Astrocyte (in vitro differentiated cells and primary cell): ENCODE measurements around the gene PLCG1. TPM values are rescaled to one million over a fixed set of nuclear protein-coding genes. Genes with fewer than 3 reads are reported as not detected.

ENCODE experiments used
- DNase-seq: peaks from one replicate; pipeline ENCODE4 v3.0.0-alpha.2; 2010; ENCODE audit warnings: low read depth
- FAIRE-seq: peaks from 2 replicates; lab custom pipeline; 2011; peaks lifted over from hg19 to GRCh38; lab: Jason Lieb, UNC
- H2AFZ ChIP-seq: 2 replicates; pipeline ENCODE4 v1.6.0; 2012; ENCODE audit warnings: low read depth, low read length, inconsistent platforms
- H3K27ac ChIP-seq: 2 replicates; pipeline ENCODE4 v1.5.1; 2011; ENCODE audit warnings: low read depth, low read length, inconsistent platforms
- H3K27me3 ChIP-seq: 2 replicates; pipeline ENCODE4 v1.6.0; 2011; ENCODE audit warnings: low read length, inconsistent platforms; ENCODE audit not compliant: insufficient read depth
- H3K36me3 ChIP-seq: 2 replicates; pipeline ENCODE4 v1.5.1; 2011; ENCODE audit warnings: low read length, inconsistent platforms; ENCODE audit not compliant: insufficient read depth
- H3K4me1 ChIP-seq: 2 replicates; pipeline ENCODE4 v1.5.1; 2011; ENCODE audit warnings: low read length, inconsistent platforms; ENCODE audit not compliant: insufficient read depth
- H3K4me2 ChIP-seq: 2 replicates; pipeline ENCODE4 v1.6.0; 2012; ENCODE audit warnings: low read length, inconsistent platforms
- H3K4me3 ChIP-seq: 2 replicates; pipeline ENCODE4 v1.5.1; 2011; ENCODE audit warnings: low read depth, mild to moderate bottlenecking, low read length, inconsistent platforms; ENCODE audit not compliant: insufficient read depth
- H3K79me2 ChIP-seq: 2 replicates; pipeline ENCODE4 v1.6.0; 2012; ENCODE audit warnings: mild to moderate bottlenecking, low read length, inconsistent platforms; ENCODE audit not compliant: insufficient read depth
- H3K9ac ChIP-seq: 2 replicates; pipeline ENCODE4 v1.6.0; 2012; ENCODE audit warnings: mild to moderate bottlenecking, low read length, inconsistent platforms
- H3K9me3 ChIP-seq: 2 replicates; pipeline ENCODE4 v1.5.1; 2012; ENCODE audit warnings: low read depth, mild to moderate bottlenecking, low read length, inconsistent platforms; ENCODE audit not compliant: insufficient read depth
- H4K20me1 ChIP-seq: 2 replicates; pipeline ENCODE4 v1.6.0; 2012; ENCODE audit warnings: low read length, inconsistent platforms; ENCODE audit not compliant: insufficient read depth
- H3K27ac Mint-ChIP-seq: one replicate; pipeline ENCODE4 v1.8.0; 2021; ENCODE audit warnings: mild to moderate bottlenecking, mixed read lengths; ENCODE audit not compliant: unreplicated experiment
- H3K27me3 Mint-ChIP-seq: one replicate; pipeline ENCODE4 v1.8.0; 2021; ENCODE audit warnings: low read depth, mixed read lengths; ENCODE audit not compliant: unreplicated experiment
- H3K36me3 Mint-ChIP-seq: one replicate; pipeline ENCODE4 v1.8.0; 2021; ENCODE audit warnings: low read depth, mixed read lengths; ENCODE audit not compliant: unreplicated experiment
- H3K4me1 Mint-ChIP-seq: one replicate; pipeline ENCODE4 v1.8.0; 2021; ENCODE audit warnings: low read depth, mixed read lengths; ENCODE audit not compliant: unreplicated experiment
- H3K4me3 Mint-ChIP-seq: one replicate; pipeline ENCODE4 v1.8.0; 2021; ENCODE audit warnings: mild to moderate bottlenecking, moderate library complexity, mixed read lengths; ENCODE audit not compliant: unreplicated experiment
- H3K9me3 Mint-ChIP-seq: one replicate; pipeline ENCODE4 v1.8.0; 2021; ENCODE audit warnings: mild to moderate bottlenecking, mixed read lengths; ENCODE audit not compliant: unreplicated experiment
- EZH2 ChIP-seq: IDR thresholded peaks from 2 replicates; pipeline ENCODE4 v1.6.1; 2012; ENCODE audit warnings: mild to moderate bottlenecking, low read length, inconsistent platforms; ENCODE audit not compliant: insufficient read depth
- total RNA-seq: library from RNA; stranded (reverse); gene quantifications from 2 replicates; pipeline ENCODE4 v1.2.1, GENCODE V29; 2021
- TF ChIP-seq, protein P1 (sequence below): IDR thresholded peaks from 2 replicates; pipeline ENCODE4 v1.5.1; 2011; ENCODE audit warnings: low read depth, mild to moderate bottlenecking, inconsistent platforms, low read length, moderate library complexity; ENCODE audit not compliant: insufficient read depth

Gene PLCG1
- total RNA-seq, 1 donor from 2014 or later, result 129 TPM

GRCh38 chr20:41170386-41171105, 33.2 kb downstream of the PLCG1 start:
- Mint-ChIP-seq H3K36me3 (peaks cover 51% of the 10 kb centered on the region), H3K4me3 (no peak overlapping the region), H3K27me3 (no peaks in the 10 kb centered on the region), H3K27ac (no peak overlapping the region), H3K4me1 (peaks cover 13% of the 10 kb centered on the region), H3K9me3 (no peaks in the 10 kb centered on the region)
- Histone ChIP-seq H3K27me3 (no peaks in the 10 kb centered on the region), H3K36me3 (peaks cover 59% of the 10 kb centered on the region), H3K4me2 (no peak overlapping the region), H3K4me3 (no peak overlapping the region), H2AFZ (no peak overlapping the region), H3K79me2 (no peaks in the 10 kb centered on the region), H3K4me1 (peaks cover 13% of the 10 kb centered on the region), H3K9me3 (no peaks in the 10 kb centered on the region), H3K27ac (no peak overlapping the region), H3K9ac (peak overlapping the region; percentile 20), H4K20me1 (peaks cover 59% of the 10 kb centered on the region)
- FAIRE-seq, result no peak
- DNase-seq, result no peak
- TF ChIP-seq, protein P1, sequence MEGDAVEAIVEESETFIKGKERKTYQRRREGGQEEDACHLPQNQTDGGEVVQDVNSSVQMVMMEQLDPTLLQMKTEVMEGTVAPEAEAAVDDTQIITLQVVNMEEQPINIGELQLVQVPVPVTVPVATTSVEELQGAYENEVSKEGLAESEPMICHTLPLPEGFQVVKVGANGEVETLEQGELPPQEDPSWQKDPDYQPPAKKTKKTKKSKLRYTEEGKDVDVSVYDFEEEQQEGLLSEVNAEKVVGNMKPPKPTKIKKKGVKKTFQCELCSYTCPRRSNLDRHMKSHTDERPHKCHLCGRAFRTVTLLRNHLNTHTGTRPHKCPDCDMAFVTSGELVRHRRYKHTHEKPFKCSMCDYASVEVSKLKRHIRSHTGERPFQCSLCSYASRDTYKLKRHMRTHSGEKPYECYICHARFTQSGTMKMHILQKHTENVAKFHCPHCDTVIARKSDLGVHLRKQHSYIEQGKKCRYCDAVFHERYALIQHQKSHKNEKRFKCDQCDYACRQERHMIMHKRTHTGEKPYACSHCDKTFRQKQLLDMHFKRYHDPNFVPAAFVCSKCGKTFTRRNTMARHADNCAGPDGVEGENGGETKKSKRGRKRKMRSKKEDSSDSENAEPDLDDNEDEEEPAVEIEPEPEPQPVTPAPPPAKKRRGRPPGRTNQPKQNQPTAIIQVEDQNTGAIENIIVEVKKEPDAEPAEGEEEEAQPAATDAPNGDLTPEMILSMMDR, result no peak
- TF ChIP-seq EZH2, result no peak

DNA sequence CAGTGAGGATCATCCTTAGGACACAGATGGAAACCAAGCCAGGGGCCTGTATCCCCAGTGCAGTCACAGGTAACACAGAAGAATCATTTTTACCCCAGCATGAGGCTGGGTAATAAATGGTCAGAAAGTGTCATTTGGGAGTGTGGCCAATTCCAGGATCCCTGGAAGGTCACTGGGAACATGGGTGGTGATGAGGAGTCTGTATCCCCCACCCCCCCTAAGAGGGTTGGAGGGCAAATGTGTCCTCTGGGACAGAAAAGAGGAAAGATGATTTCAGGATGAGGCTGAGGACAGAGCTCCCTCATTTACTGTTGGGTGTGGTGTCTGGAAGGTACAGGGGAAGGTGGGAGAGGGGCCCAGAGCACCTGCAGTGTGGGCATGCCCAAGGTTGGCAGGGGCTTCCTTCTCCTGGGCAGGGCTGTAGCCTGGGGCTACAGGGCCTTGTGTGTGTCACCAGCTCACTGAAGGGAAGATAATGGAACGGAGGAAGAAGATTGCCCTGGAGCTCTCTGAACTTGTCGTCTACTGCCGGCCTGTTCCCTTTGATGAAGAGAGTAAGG, 34.5 kb downstream of the PLCG1 start:
- no peak overlapping the region for H3K27ac ChIP-seq
- peaks cover 54% of the 10 kb centered on the region for H3K36me3 ChIP-seq
- H3K4me3 ChIP-seq, result no peak overlapping the region
- H3K4me1 ChIP-seq, result peaks cover 15% of the 10 kb centered on the region
- FAIRE-seq, result no peak
- Mint-ChIP-seq H3K9me3 (no peaks in the 10 kb centered on the region), H3K4me1 (peaks cover 19% of the 10 kb centered on the region), H3K27ac (peak overlapping the region; percentile 58), H3K27me3 (no peaks in the 10 kb centered on the region), H3K4me3 (no peak overlapping the region), H3K36me3 (peaks cover 51% of the 10 kb centered on the region)
- H3K27me3 ChIP-seq, result no peaks in the 10 kb centered on the region
- H3K9me3 ChIP-seq, result no peaks in the 10 kb centered on the region
- H3K9ac ChIP-seq, result no peak overlapping the region
- peaks cover 59% of the 10 kb centered on the region for H4K20me1 ChIP-seq
- no peaks in the 10 kb centered on the region for H3K79me2 ChIP-seq
- TF ChIP-seq, protein P1, result no peak
- no peak for TF ChIP-seq EZH2
- DNase-seq, result no peak
- no peak overlapping the region for H3K4me2 ChIP-seq
- no peak overlapping the region for H2AFZ ChIP-seq
